ENCODE measurements around the gene MYH9.

MYH9 gene

GRCh38 chr22:36239401-36240171 lies 148.2 kb downstream of the MYH9 start, which contains the start of gene APOL2 (continued):
- no peak for TF ChIP-seq ZNF404 (tag by site-specific recombination; IDR thresholded peaks at IDR 0.05)
- TF ChIP-seq ZBTB11 (tag by site-specific recombination; conservative IDR thresholded peaks at IDR 0.05; ENCODE audit: low read depth) = no peak
- no peak for TF ChIP-seq ZSCAN23 (tag by site-specific recombination; IDR thresholded peaks at IDR 0.05)
- no peak for TF ChIP-seq BCL11A (tag by site-specific recombination; IDR thresholded peaks at IDR 0.05; ENCODE audit: low read depth)
- TF ChIP-seq ZNF48 (tag by site-specific recombination; IDR thresholded peaks at IDR 0.05) = no peak
- no peak for TF ChIP-seq ZNF223 (tag by site-specific recombination; IDR thresholded peaks at IDR 0.05)
- no peak for TF ChIP-seq ZNF211 (tag by site-specific recombination; IDR thresholded peaks at IDR 0.05; ENCODE audit: low read depth)
- no peak for TF ChIP-seq ZNF354C (tag by site-specific recombination; IDR thresholded peaks at IDR 0.05; ENCODE audit: borderline replicate concordance, low read depth)
- TF ChIP-seq WT1 (tag by site-specific recombination; IDR thresholded peaks at IDR 0.05) = no peak
- no peak for TF ChIP-seq REPIN1 (tag by site-specific recombination; IDR thresholded peaks at IDR 0.05; ENCODE audit: low read depth)
- peak; percentile 55 for TF ChIP-seq ZNF341 (tag by site-specific recombination; IDR thresholded peaks at IDR 0.05; ENCODE audit: low read depth)
- no peak for TF ChIP-seq ELK4 (IDR thresholded peaks at IDR 0.05; ENCODE audit: borderline replicate concordance, low read depth, low read length)
- no peak for TF ChIP-seq ZNF776 (tag by site-specific recombination; IDR thresholded peaks at IDR 0.05; ENCODE audit: borderline replicate concordance)
- TF ChIP-seq ZNF148 (tag by site-specific recombination; IDR thresholded peaks at IDR 0.05; ENCODE audit: borderline replicate concordance) = no peak
- TF ChIP-seq OSR2 (tag by site-specific recombination; IDR thresholded peaks at IDR 0.05) = no peak
- TF ChIP-seq YY2 (tag by site-specific recombination; IDR thresholded peaks at IDR 0.05) = no peak
- TF ChIP-seq ZNF140 (tag by site-specific recombination; IDR thresholded peaks at IDR 0.05) = no peak
- no peak for TF ChIP-seq ZNF311 (tag by site-specific recombination; IDR thresholded peaks at IDR 0.05; ENCODE audit: borderline replicate concordance)
- no peak for TF ChIP-seq ZNF626 (tag by site-specific recombination; IDR thresholded peaks at IDR 0.05)
- TF ChIP-seq ZNF585B (tag by site-specific recombination; IDR thresholded peaks at IDR 0.05) = no peak
- TF ChIP-seq ZNF292 (tag by site-specific recombination; IDR thresholded peaks at IDR 0.05; ENCODE audit: borderline replicate concordance, low read depth) = no peak
- no peak for TF ChIP-seq ZNF791 (tag by site-specific recombination; IDR thresholded peaks at IDR 0.05)
- TF ChIP-seq ZBTB6 (tag by site-specific recombination; IDR thresholded peaks at IDR 0.05) = no peak
- TF ChIP-seq KLF1 (tag by site-specific recombination; IDR thresholded peaks at IDR 0.05) = no peak
- no peak for TF ChIP-seq ZNF548 (tag by site-specific recombination; IDR thresholded peaks at IDR 0.05)
- no peak for TF ChIP-seq KLF7 (tag by site-specific recombination; IDR thresholded peaks at IDR 0.05; ENCODE audit: borderline replicate concordance)
- no peak for TF ChIP-seq ZNF280C (tag by site-specific recombination; IDR thresholded peaks at IDR 0.05)

Measured in HEK293 (cell line).